ENCODE data around the gene CSRP2.

Gene CSRP2

GRCh38 chr12:76890151-76891143 lies 11.6 kb upstream of the CSRP2 start:
- no peak for DNase-seq

GRCh38 chr12:76888775-76889174 lies 10.0 kb upstream of the CSRP2 start:
- no peak for DNase-seq

GRCh38 chr12:76883811-76884210 lies 5.0 kb upstream of the CSRP2 start:
- peak; percentile 66 for DNase-seq

- peak; percentile 93 for DNase-seq
Observed at GRCh38 chr12:76883151-76883550, 4.3 kb upstream of the CSRP2 start.

GRCh38 chr12:76882367-76882766 lies 3.5 kb upstream of the CSRP2 start:
- DNase-seq, result no peak

- no peak for DNase-seq
Observed at GRCh38 chr12:76881142-76881541, 2.3 kb upstream of the CSRP2 start.

GRCh38 chr12:76880519-76881023 lies 1.8 kb upstream of the CSRP2 start:
- DNase-seq, result no peak

GRCh38 chr12:76879710-76880518 lies 1.1 kb upstream of the CSRP2 start:
- DNase-seq, result no peak

- DNase-seq, result peak; percentile 47
Observed at GRCh38 chr12:76878099-76878898, 520 bp downstream of the CSRP2 start.

GRCh38 chr12:76876696-76877229 lies 2.1 kb downstream of the CSRP2 start:
- no peak for DNase-seq

- no peak for DNase-seq
Observed at GRCh38 chr12:76874491-76875190, 4.2 kb downstream of the CSRP2 start.

- no peak for DNase-seq
Observed at GRCh38 chr12:76874027-76874426, 4.8 kb downstream of the CSRP2 start.

- DNase-seq, result no peak
Observed at GRCh38 chr12:76872415-76872814, 6.4 kb downstream of the CSRP2 start.

GRCh38 chr12:76871742-76872141 lies 7.1 kb downstream of the CSRP2 start:
- DNase-seq, result no peak

- no peak for DNase-seq
Observed at GRCh38 chr12:76871082-76871481, 7.7 kb downstream of the CSRP2 start.

- DNase-seq, result peak; percentile 78
Observed at GRCh38 chr12:76866726-76867125, 12.1 kb downstream of the CSRP2 start.

- DNase-seq, result peak; percentile 46
Observed at GRCh38 chr12:76866151-76866567, 12.7 kb downstream of the CSRP2 start.

- DNase-seq, result peak; percentile 37
Observed at GRCh38 chr12:76864791-76865400, 13.9 kb downstream of the CSRP2 start.

GRCh38 chr12:76863837-76864236 lies 15.0 kb downstream of the CSRP2 start:
- DNase-seq, result peak; percentile 86

GRCh38 chr12:76863005-76863670 lies 15.7 kb downstream of the CSRP2 start:
- DNase-seq, result peak; percentile 95

GRCh38 chr12:76860256-76860655 lies 18.6 kb downstream of the CSRP2 start:
- no peak for DNase-seq
